RWPE2 (cell line): ENCODE measurements around the gene PSMD1.

Source experiments
- ATAC-seq: fragments of 200-7000 bp; cut with Tn5 transposase; 3 replicates; pipeline ENCODE4 v1.9.1; 2021; ENCODE audit warnings: low read depth
- DNase-seq: peaks from one replicate; pipeline ENCODE4 v3.0.0-alpha.2; 2020; ENCODE audit warnings: low spot score
- H3K27ac ChIP-seq: fragments of 450-650 bp; 2 replicates; pipeline ENCODE4 v1.5.1; 2017; ENCODE audit warnings: mild to moderate bottlenecking; ENCODE audit not compliant: poor library complexity, severe bottlenecking
- H3K27me3 ChIP-seq: fragments of 250-450 bp; sonication (Bioruptor Pico); 2 replicates; pipeline ENCODE4 v1.5.1; 2021; ENCODE audit warnings: mild to moderate bottlenecking, moderate library complexity; ENCODE audit not compliant: insufficient read depth, poor library complexity, severe bottlenecking
- H3K36me3 ChIP-seq: fragments of 250-450 bp; sonication (Bioruptor Pico); 2 replicates; pipeline ENCODE4 v1.5.1; 2020; ENCODE audit warnings: low read depth, mild to moderate bottlenecking, moderate library complexity
- H3K4me1 ChIP-seq: fragments of 250-450 bp; sonication (Bioruptor Pico); 2 replicates; pipeline ENCODE4 v1.5.1; 2021; ENCODE audit warnings: mild to moderate bottlenecking, moderate library complexity; ENCODE audit not compliant: insufficient read depth, poor library complexity, severe bottlenecking
- H3K4me3 ChIP-seq: fragments of 250-450 bp; sonication (Bioruptor Pico); 2 replicates; pipeline ENCODE4 v1.5.1; 2021; ENCODE audit warnings: mild to moderate bottlenecking, moderate library complexity; ENCODE audit not compliant: severe bottlenecking
- H3K9me3 ChIP-seq: fragments of 250-450 bp; sonication (Bioruptor Pico); 2 replicates; pipeline ENCODE4 v1.5.1; 2021; ENCODE audit warnings: mild to moderate bottlenecking, moderate library complexity; ENCODE audit not compliant: severe bottlenecking
- TF ChIP-seq, protein P1 (sequence below): fragments of 450-650 bp; IDR thresholded peaks from one replicate; pipeline ENCODE4 v1.5.1; 2017; ENCODE audit warnings: mild to moderate bottlenecking, moderate library complexity; ENCODE audit not compliant: poor library complexity, severe bottlenecking

The PSMD1 gene

DNA sequence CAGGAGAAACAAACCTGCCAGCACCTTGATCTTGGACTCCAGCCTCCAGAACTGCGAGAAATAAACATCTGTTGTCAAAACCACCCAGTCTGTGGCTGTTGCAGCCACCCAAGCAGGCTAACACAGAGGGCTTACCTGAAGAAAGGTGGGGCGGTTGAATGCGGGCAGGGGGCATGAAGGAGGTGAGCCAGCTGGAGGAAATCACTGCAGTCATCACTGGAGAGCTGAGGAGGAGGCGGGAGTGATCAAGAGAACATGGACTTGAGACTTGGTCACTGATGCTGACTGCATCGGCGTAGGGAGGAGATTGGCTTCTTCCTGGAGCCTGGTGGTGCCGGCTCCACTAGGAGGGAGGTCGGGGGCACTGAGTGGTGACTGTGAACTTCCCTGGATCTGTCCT lies 127.2 kb downstream of the PSMD1 start:
- Histone ChIP-seq H3K27ac (no peak overlapping the region), H3K27me3 (no peaks in the 10 kb centered on the region), H3K4me1 (no peaks in the 10 kb centered on the region), H3K4me3 (no peak overlapping the region), H3K36me3 (no peaks in the 10 kb centered on the region), H3K9me3 (no peaks in the 10 kb centered on the region)
- no peak for DNase-seq
- TF ChIP-seq, protein P1, sequence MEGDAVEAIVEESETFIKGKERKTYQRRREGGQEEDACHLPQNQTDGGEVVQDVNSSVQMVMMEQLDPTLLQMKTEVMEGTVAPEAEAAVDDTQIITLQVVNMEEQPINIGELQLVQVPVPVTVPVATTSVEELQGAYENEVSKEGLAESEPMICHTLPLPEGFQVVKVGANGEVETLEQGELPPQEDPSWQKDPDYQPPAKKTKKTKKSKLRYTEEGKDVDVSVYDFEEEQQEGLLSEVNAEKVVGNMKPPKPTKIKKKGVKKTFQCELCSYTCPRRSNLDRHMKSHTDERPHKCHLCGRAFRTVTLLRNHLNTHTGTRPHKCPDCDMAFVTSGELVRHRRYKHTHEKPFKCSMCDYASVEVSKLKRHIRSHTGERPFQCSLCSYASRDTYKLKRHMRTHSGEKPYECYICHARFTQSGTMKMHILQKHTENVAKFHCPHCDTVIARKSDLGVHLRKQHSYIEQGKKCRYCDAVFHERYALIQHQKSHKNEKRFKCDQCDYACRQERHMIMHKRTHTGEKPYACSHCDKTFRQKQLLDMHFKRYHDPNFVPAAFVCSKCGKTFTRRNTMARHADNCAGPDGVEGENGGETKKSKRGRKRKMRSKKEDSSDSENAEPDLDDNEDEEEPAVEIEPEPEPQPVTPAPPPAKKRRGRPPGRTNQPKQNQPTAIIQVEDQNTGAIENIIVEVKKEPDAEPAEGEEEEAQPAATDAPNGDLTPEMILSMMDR = no peak
- no peak for ATAC-seq

DNA sequence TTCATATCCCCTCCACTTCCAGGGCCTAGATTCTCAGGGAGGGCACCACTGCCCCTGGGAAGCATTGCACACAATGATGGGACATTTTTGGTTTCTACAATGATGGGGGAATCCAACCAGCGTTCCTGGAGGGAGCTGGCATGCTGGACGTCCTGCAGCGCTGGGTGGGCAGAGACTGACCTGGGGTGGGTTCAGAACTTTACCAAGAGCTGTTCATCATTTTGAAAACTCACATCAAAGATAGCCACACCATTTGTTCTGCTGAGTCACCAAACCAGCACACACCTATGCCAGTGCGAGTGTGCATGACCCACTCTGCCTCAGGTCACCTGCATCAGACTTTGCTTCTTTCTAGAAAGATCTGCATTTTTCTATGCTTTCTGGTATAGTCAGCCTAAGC lies 127.7 kb downstream of the PSMD1 start:
- DNase-seq = no peak
- TF ChIP-seq, protein P1 = no peak

DNA sequence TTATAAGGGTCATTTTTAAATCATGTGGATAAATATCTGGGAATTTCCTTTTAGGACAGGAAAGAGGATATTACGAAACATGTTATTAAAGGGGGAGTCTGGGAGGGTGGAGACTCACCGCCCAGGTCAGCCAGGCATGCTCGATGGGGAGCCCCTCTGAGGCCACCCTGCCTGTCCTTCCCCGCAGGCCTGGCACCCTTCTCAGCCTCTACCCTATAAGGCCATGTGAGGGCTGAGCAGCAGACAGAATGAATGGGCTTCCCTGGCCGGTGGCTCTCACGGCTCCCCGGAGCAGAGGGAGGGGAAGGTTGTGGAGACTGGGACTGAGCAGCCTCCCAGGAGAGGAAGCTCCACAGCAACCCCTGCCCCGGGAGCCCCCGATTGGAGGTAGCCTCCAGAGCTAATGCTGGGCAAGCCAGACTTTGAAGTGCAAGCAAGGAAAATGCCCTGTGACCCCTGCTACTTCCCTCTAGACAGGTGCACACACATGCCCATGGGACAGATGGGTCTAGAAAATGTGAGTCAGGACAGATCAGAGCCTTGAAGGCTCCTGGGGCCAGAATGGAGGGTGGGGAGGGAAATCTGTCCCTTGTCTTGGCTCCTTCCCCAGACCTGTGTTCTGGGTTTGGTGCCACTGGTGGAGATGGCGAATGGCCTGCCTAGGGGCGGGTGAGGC lies 128.5 kb downstream of the PSMD1 start:
- ATAC-seq (no peak), DNase-seq (no peak)
- H3K9me3 ChIP-seq = no peaks in the 10 kb centered on the region
- H3K4me1 ChIP-seq = no peaks in the 10 kb centered on the region
- peaks cover under 1% of the 10 kb centered on the region for H3K27me3 ChIP-seq
- TF ChIP-seq, protein P1 = no peak
- no peaks in the 10 kb centered on the region for H3K36me3 ChIP-seq
- no peak overlapping the region for H3K4me3 ChIP-seq
- no peak overlapping the region for H3K27ac ChIP-seq

More for the DNA sequence above, 127.7 kb downstream of the PSMD1 start:
- Histone ChIP-seq H3K4me3 (no peak overlapping the region), H3K27me3 (no peaks in the 10 kb centered on the region), H3K36me3 (no peaks in the 10 kb centered on the region), H3K9me3 (no peaks in the 10 kb centered on the region), H3K4me1 (no peaks in the 10 kb centered on the region), H3K27ac (no peak overlapping the region)
- ATAC-seq = no peak

DNA sequence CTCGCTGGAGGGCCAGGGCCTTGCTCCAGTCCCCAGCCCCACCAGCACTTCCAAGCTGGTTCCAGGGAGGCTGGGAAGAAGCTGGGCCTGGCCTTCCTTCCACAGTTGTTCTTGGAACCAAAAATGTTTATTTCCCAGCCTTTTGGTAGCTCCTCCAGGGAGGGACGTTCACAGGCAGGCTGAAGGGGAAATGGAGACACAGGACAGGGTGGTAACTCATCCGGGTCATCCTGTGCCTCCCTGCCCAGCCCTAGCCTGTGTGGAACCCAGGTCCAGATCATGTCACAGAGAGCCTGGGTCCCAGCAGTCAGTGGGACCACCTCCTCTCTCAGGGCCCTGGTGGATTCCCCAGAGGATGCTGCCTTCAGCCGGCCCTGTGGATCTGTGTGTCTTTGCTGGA lies 129.2 kb downstream of the PSMD1 start:
- TF ChIP-seq, protein P1 = no peak
- H3K27ac ChIP-seq = no peak overlapping the region
- H3K36me3 ChIP-seq = no peaks in the 10 kb centered on the region
- H3K4me1 ChIP-seq = no peaks in the 10 kb centered on the region
- peaks cover 7% of the 10 kb centered on the region for H3K27me3 ChIP-seq
- ATAC-seq (no peak), DNase-seq (no peak)
- no peak overlapping the region for H3K4me3 ChIP-seq
- H3K9me3 ChIP-seq = no peaks in the 10 kb centered on the region

DNA sequence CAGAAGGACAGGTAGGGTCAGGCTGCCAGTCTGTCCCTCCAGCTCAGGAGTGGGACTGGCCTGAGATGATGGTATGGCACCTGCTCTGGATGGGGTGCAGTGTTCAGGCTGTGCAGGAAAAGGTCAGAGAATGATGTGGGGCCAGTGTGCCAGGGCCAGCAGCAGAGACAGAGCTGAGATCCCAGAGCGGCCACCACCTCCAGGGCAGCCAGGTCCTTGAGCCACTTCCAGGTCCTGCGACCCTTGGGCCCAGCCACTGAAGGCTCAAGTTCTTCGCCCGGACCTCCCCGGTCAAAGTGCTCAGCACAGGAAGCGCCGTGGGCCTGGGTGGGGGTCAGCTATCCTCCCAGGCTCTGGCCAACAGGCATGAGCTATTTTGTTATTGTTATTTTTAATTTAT lies 129.7 kb downstream of the PSMD1 start:
- H3K27me3 ChIP-seq = peaks cover 7% of the 10 kb centered on the region
- TF ChIP-seq, protein P1 = no peak

More for the DNA sequence above, 129.7 kb downstream of the PSMD1 start:
- DNase-seq (no peak), ATAC-seq (no peak)
- Histone ChIP-seq H3K36me3 (no peaks in the 10 kb centered on the region), H3K4me1 (no peaks in the 10 kb centered on the region), H3K27ac (no peak overlapping the region), H3K9me3 (no peaks in the 10 kb centered on the region), H3K4me3 (no peak overlapping the region)
